ENCODE measurements around the gene PNRC2.

- TF ChIP-seq EZH2 (IDR thresholded peaks at IDR 0.05; ENCODE audit: low read length, missing control alignments) = no peak
- TF ChIP-seq, protein P1, sequence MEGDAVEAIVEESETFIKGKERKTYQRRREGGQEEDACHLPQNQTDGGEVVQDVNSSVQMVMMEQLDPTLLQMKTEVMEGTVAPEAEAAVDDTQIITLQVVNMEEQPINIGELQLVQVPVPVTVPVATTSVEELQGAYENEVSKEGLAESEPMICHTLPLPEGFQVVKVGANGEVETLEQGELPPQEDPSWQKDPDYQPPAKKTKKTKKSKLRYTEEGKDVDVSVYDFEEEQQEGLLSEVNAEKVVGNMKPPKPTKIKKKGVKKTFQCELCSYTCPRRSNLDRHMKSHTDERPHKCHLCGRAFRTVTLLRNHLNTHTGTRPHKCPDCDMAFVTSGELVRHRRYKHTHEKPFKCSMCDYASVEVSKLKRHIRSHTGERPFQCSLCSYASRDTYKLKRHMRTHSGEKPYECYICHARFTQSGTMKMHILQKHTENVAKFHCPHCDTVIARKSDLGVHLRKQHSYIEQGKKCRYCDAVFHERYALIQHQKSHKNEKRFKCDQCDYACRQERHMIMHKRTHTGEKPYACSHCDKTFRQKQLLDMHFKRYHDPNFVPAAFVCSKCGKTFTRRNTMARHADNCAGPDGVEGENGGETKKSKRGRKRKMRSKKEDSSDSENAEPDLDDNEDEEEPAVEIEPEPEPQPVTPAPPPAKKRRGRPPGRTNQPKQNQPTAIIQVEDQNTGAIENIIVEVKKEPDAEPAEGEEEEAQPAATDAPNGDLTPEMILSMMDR (conservative IDR thresholded peaks at IDR 0.05 in 1 of 2, IDR thresholded peaks at IDR 0.05 in 1 of 2; ENCODE audit: low read depth in 1 of 2, low read length in 2 of 2) = no peak
Observed at GRCh38 chr1:24009406-24009805, 49.8 kb downstream of the PNRC2 start.

All from fibroblast of lung (primary cell).